Pancreas (tissue), 10 donors: Measurements from ENCODE around the gene IZUMO1R. TPM values are rescaled to one million over a fixed set of nuclear protein-coding genes. Genes with fewer than 3 reads are reported as not detected.

Experiments used
- ATAC-seq, 4 donors: fragments of 200-7000 bp; cut with Tn5 transposase; one replicate each; pipeline versions ENCODE4 v1.8.0 to v1.9.1; 2020; ENCODE audit warnings: mild to moderate bottlenecking in 4 of 4, moderate library complexity in 4 of 4
- DNase-seq, 6 donors: peaks; one replicate each; pipeline ENCODE4 v3.0.0-alpha.2; 2020
- FAIRE-seq: peaks from 2 replicates; lab custom pipeline; 2012; peaks lifted over from hg19 to GRCh38; lab: Jason Lieb, UNC
- H3K27ac ChIP-seq, 4 donors: fragments of 200-600 bp; sonication (generic); 1 replicate in 3 of 4; 2 replicates in 1 of 4; pipeline versions ENCODE4 v1.5.0 to v1.8.0; 2020
- H3K27me3 ChIP-seq, 4 donors: fragments of 200-600 bp; one replicate each; pipeline ENCODE4 v1.8.0; 2021
- H3K36me3 ChIP-seq, 3 donors: fragments of 200-600 bp; sonication (generic) in 1 of 3; one replicate each; pipeline versions ENCODE4 v1.5.0 to v1.8.0; 2020 to 2021
- H3K4me1 ChIP-seq, 3 donors: fragments of 200-600 bp; one replicate each; pipeline ENCODE4 v1.8.0; 2021
- H3K4me3 ChIP-seq, 4 donors: fragments of 200-600 bp; sonication (generic) in 2 of 4; one replicate each; pipeline versions ENCODE4 v1.5.0 to v1.8.0; 2020 to 2021
- H3K9me3 ChIP-seq, 4 donors: fragments of 200-600 bp; one replicate each; pipeline ENCODE4 v1.8.0; 2021
- WGBS, 2 donors: extraction: QIAGEN DNeasy Blood & Tissue Kit; methylation state at CpG; one replicate each; pipeline ENCODE4 v1.1.7; 2013; 5-methylcytosine and 5-hydroxymethylcytosine counted together
- intact Hi-C, 3 donors: fragments of 100-400 bp; cut with DNase I; formaldehyde crosslinking; loops; one replicate each; pipeline versions ENCODE4 v1.11.1 to v1.14.2; 2022
- polyA plus RNA-seq, 2 donors: library from polyadenylated mRNA; stranded (reverse); fragments of 200-250 nt; gene quantifications; one replicate each; pipeline ENCODE4 v1.2.3, GENCODE V29; 2013
- total RNA-seq, 6 donors: library from RNA; stranded (reverse); fragmentation: NEBNext Ultra II Directional in 4 of 6; extraction: Animal tissue kit (Norgen Biotek cat#: 25700) in 4 of 6; gene quantifications; one replicate each; pipeline versions ENCODE4 v1.2.1 to v1.2.4, GENCODE V29; 2021 to 2023
- TF ChIP-seq, protein P1 (sequence below), 4 donors: fragments of 200-600 bp; sonication (generic) in 3 of 4; IDR thresholded peaks; one replicate each; pipeline versions ENCODE4 v1.5.0 to v1.8.0; 2021; ENCODE audit warnings: antibody characterized with exemption in 4 of 4
- donor health status: healthy with polysubstance abuse.
- donor health status: DM: no; HTN: no; CAD: no; lungs with moderate emphysema.
- donor health status: DM: no; HTN: no; CAD: no.
- donor health status: control.
- donor health status: control.
- donor health status: Bipolar disorder and iron deficiency.
- donor health status: DM: yes; HTN: yes; CAD: no.
- donor health status: DM: no; HTN: no; CAD: no.
- donor health status: DM: no; HTN: no; CAD: no.
- donor health status: DM: yes; HTN: yes; CAD: no.

IZUMO1R gene
- total and polyA plus RNA-seq, 8 donors = not detected

DNA sequence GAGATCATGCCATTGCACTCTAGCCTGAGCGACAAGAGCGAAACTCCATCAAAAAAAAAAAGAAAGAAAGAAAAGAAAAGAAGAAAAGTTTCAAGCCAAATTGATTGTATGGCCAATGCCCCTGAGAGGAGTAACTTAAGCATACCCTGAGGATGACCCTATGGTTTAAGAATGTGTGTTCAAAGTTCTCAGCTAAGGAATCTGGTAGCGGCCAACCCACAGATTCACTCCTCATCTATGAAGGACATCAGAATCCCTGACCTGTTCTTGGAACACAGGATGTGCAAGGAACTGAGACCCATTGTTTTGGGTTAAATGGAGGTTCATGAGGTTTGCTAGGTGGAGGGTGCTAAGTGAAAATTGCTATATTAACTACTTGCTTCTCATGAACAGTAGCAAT is 18.1 kb downstream of the IZUMO1R start:
- Histone ChIP-seq H3K36me3 (no peaks in the 10 kb centered on the region), H3K4me1 (no peaks in the 10 kb centered on the region), H3K27ac (no peak overlapping the region), H3K9me3 (no peaks in the 10 kb centered on the region), H3K4me3 (no peak overlapping the region), H3K27me3 (no peaks in the 10 kb centered on the region)
- intact Hi-C loops = no loop called here
- TF ChIP-seq, protein P1, sequence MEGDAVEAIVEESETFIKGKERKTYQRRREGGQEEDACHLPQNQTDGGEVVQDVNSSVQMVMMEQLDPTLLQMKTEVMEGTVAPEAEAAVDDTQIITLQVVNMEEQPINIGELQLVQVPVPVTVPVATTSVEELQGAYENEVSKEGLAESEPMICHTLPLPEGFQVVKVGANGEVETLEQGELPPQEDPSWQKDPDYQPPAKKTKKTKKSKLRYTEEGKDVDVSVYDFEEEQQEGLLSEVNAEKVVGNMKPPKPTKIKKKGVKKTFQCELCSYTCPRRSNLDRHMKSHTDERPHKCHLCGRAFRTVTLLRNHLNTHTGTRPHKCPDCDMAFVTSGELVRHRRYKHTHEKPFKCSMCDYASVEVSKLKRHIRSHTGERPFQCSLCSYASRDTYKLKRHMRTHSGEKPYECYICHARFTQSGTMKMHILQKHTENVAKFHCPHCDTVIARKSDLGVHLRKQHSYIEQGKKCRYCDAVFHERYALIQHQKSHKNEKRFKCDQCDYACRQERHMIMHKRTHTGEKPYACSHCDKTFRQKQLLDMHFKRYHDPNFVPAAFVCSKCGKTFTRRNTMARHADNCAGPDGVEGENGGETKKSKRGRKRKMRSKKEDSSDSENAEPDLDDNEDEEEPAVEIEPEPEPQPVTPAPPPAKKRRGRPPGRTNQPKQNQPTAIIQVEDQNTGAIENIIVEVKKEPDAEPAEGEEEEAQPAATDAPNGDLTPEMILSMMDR (IDR thresholded peaks at IDR 0.05) = no peak
- no peak for DNase-seq
- WGBS, 2 donors = 78 to 79% methylated on average over 3 of the region's 3 CpGs
- FAIRE-seq = no peak
- ATAC-seq = no peak

DNA sequence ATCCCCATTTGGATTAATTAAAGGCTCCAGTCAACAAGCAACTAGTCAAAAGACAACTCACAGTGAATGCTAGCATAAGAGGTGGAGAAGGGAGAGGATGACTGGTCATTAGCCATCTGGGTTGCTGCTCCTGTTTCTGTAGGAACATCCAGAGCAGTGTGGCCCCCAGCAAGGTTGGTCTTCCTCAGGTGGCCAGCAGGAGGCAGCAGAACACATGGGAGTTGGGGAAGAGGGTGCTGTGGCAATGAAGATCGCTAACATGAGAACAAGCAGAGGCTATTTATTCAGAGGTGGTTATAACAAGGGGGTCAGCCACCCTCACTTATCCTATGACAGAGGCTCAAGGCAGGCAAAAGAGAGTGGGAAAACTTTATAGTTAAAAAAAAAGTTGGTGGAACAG is 21.3 kb downstream of the IZUMO1R start:
- 12 to 18% methylated on average over 1 of the region's 1 CpG for WGBS, 2 donors
- no peak for FAIRE-seq
- peak in 3 of 6 donors; percentile 12 to 26 (median 17) for DNase-seq
- Histone ChIP-seq H3K4me3 (no peak overlapping the region), H3K27me3 (no peaks in the 10 kb centered on the region), H3K36me3 (no peaks in the 10 kb centered on the region), H3K9me3 (no peaks in the 10 kb centered on the region), H3K27ac (no peak overlapping the region), H3K4me1 (no peaks in the 10 kb centered on the region)
- ATAC-seq = peak in 2 of 4 donors; percentile 44 to 46
- TF ChIP-seq, protein P1 (IDR thresholded peaks at IDR 0.05) = peak in 1 of 4 donors; percentile 12
- intact Hi-C loops = no loop called here

DNA sequence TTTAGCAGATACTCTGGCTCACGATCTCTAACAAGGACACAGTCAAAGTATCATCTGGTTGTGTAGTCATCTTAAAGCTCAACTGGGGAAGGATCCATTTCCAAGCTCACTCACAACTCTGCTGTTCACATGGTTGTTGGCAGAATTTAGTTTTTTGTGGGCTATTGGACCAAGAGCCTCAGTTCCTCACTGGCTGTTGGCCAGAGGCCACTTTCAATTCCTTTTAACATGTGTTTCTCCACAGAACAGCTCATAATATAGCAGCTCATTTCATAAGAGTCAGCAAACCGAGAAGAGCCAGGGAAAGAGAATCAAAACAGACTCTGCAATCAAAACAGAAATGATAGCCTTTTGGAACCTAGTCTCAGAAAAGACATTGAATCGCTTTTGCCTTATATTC is 22.6 kb downstream of the IZUMO1R start:
- Histone ChIP-seq H3K9me3 (no peaks in the 10 kb centered on the region), H3K27ac (no peak overlapping the region), H3K27me3 (no peaks in the 10 kb centered on the region), H3K4me3 (no peak overlapping the region), H3K36me3 (no peaks in the 10 kb centered on the region), H3K4me1 (no peaks in the 10 kb centered on the region)
- FAIRE-seq (no peak), DNase-seq (no peak), ATAC-seq (peak in 2 of 4 donors; percentile 14 to 39)
- intact Hi-C loops = no loop called here
- WGBS, 2 donors = 34 to 50% methylated on average over 3 of the region's 3 CpGs
- TF ChIP-seq, protein P1 (IDR thresholded peaks at IDR 0.05) = no peak

DNA sequence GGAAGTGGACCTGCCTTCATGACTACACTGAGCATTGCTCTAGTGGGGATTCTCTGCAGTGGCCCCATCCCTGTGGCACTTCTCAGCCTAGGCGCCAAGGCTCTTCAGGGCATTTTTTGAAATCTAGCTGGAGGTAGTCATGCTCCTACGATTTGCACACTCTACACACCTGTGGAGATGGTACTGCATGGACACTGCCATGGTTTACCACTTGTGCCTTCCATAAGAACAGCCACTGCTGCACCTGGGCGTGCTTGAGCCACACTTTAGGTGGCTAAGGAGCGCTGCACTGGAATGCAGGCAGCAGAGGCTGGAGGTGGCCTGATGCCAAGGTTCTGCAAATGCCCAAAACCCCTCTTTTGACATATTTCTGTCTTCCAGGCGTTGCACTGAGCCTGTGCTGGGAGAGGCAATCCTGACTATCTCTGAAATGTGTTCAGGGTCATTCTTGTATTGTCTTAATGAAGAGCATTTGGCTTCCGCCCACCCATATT is 24.3 kb downstream of the IZUMO1R start:
- DNase-seq (no peak), FAIRE-seq (no peak), ATAC-seq (no peak)
- Histone ChIP-seq H3K4me3 (no peak overlapping the region), H3K9me3 (no peaks in the 10 kb centered on the region), H3K27ac (no peak overlapping the region), H3K36me3 (no peaks in the 10 kb centered on the region), H3K27me3 (no peaks in the 10 kb centered on the region), H3K4me1 (no peaks in the 10 kb centered on the region)
- TF ChIP-seq, protein P1 (IDR thresholded peaks at IDR 0.05) = no peak
- 60 to 69% methylated on average over 6 of the region's 6 CpGs for WGBS, 2 donors
- intact Hi-C loops = no loop called here

DNA sequence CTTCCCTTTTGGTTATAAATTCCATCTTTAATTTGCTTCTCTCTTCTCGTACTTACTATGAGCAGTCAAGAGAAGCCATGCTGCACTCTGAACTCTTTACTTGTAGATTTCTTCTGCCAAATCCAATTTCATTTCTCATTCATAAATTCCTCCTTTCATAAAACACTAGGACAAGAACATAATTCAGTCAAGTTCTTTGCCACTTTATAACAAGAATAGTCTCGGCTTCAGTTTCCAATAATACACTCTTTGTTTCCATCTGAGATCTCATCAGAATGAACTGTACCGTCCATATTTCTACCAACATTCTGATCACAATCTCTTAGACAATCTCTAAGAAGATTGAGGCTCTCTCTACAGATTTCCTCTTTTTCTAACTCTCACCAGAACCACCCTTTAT is 25.1 kb downstream of the IZUMO1R start:
- WGBS, 2 donors = 66 to 76% methylated on average over 3 of the region's 3 CpGs
- FAIRE-seq (no peak), ATAC-seq (no peak), DNase-seq (no peak)
- intact Hi-C loops = no loop called here
- no peaks in the 10 kb centered on the region for H3K9me3 ChIP-seq
- no peak overlapping the region for H3K27ac ChIP-seq
- H3K4me3 ChIP-seq = no peak overlapping the region
- no peaks in the 10 kb centered on the region for H3K36me3 ChIP-seq
- H3K27me3 ChIP-seq = no peaks in the 10 kb centered on the region
- TF ChIP-seq, protein P1 (IDR thresholded peaks at IDR 0.05) = no peak
- H3K4me1 ChIP-seq = no peaks in the 10 kb centered on the region
